ENCODE measurements around the gene DNER. TPM values are rescaled to one million over a fixed set of nuclear protein-coding genes. Genes with fewer than 3 reads are reported as not detected.

The DNER gene
- total and polyA plus RNA-seq, 2 experiments from 2014 or later, result not detected

- TF ChIP-seq CTCF (IDR thresholded peaks at IDR 0.05; ENCODE audit: low read depth, low read length), result no peak
- Histone ChIP-seq H3K27me3 (no peaks in the 10 kb centered on the region), H3K4me1 (ENCODE audit: low read depth) (no peaks in the 10 kb centered on the region), H3K4me3 (no peak overlapping the region), H3K9me3 (ENCODE audit: low read depth) (no peaks in the 10 kb centered on the region), H3K27ac (no peak overlapping the region), H3K36me3 (no peaks in the 10 kb centered on the region)
- DNase-seq (ENCODE audit: low read depth in 1 of 2, low spot score in 1 of 2), result no peak
Measured at GRCh38 chr2:229335330-229335729, 379.0 kb downstream of the DNER start.

- Histone ChIP-seq H3K36me3 (no peaks in the 10 kb centered on the region), H3K4me1 (ENCODE audit: low read depth) (no peaks in the 10 kb centered on the region), H3K27me3 (no peaks in the 10 kb centered on the region), H3K4me3 (no peak overlapping the region), H3K9me3 (ENCODE audit: low read depth) (no peaks in the 10 kb centered on the region), H3K27ac (no peak overlapping the region)
- no peak for TF ChIP-seq CTCF (IDR thresholded peaks at IDR 0.05; ENCODE audit: low read depth, low read length)
- DNase-seq (ENCODE audit: low read depth in 1 of 2, low spot score in 1 of 2), result no peak
Measured at GRCh38 chr2:229330952-229331351, 383.4 kb downstream of the DNER start.

- TF ChIP-seq CTCF (IDR thresholded peaks at IDR 0.05; ENCODE audit: low read depth, low read length), result no peak
- no peaks in the 10 kb centered on the region for H3K27me3 ChIP-seq
- DNase-seq (ENCODE audit: low read depth in 1 of 2, low spot score in 1 of 2), result no peak
- no peaks in the 10 kb centered on the region for H3K4me1 ChIP-seq (ENCODE audit: low read depth)
- H3K9me3 ChIP-seq (ENCODE audit: low read depth), result no peaks in the 10 kb centered on the region
- no peaks in the 10 kb centered on the region for H3K36me3 ChIP-seq
- no peak overlapping the region for H3K4me3 ChIP-seq
- H3K27ac ChIP-seq, result no peak overlapping the region
Measured at GRCh38 chr2:229319558-229319957, 394.8 kb downstream of the DNER start.

GRCh38 chr2:229314117-229314516, 400.2 kb downstream of the DNER start:
- Histone ChIP-seq H3K9me3 (ENCODE audit: low read depth) (no peaks in the 10 kb centered on the region), H3K36me3 (no peaks in the 10 kb centered on the region), H3K27ac (no peak overlapping the region), H3K4me3 (no peak overlapping the region), H3K27me3 (no peaks in the 10 kb centered on the region), H3K4me1 (ENCODE audit: low read depth) (no peaks in the 10 kb centered on the region)
- TF ChIP-seq CTCF (IDR thresholded peaks at IDR 0.05; ENCODE audit: low read depth, low read length), result no peak
- no peak for DNase-seq (ENCODE audit: low read depth in 1 of 2, low spot score in 1 of 2)

- peak in 1 of 2 donors; percentile 84 for DNase-seq (ENCODE audit: low read depth in 1 of 2, low spot score in 1 of 2)
- H3K9me3 ChIP-seq (ENCODE audit: low read depth), result no peaks in the 10 kb centered on the region
Measured at GRCh38 chr2:229313591-229313990, 400.8 kb downstream of the DNER start.

More at GRCh38 chr2:229313591-229313990, 400.8 kb downstream of the DNER start:
- no peaks in the 10 kb centered on the region for H3K4me1 ChIP-seq (ENCODE audit: low read depth)
- no peak overlapping the region for H3K27ac ChIP-seq
- H3K36me3 ChIP-seq, result no peaks in the 10 kb centered on the region
- no peak for TF ChIP-seq CTCF (IDR thresholded peaks at IDR 0.05; ENCODE audit: low read depth, low read length)
- no peak overlapping the region for H3K4me3 ChIP-seq
- no peaks in the 10 kb centered on the region for H3K27me3 ChIP-seq

Other genes starting within 250 kb of the DNER start
- gene TRIP12, start 207.5 kb upstream of the DNER start, total RNA-seq, result 92.6 and 190 TPM in 2 replicates
- gene TRIP12, start 207.5 kb upstream of the DNER start, polyA plus RNA-seq, result 57.5 and 81.8 TPM in 2 replicates
- 2.8 and 5.7 TPM in 2 replicates for gene FBXO36, start 207.9 kb upstream of the DNER start, total RNA-seq
- 4.8 and 10.1 TPM in 2 replicates for gene FBXO36, start 207.9 kb upstream of the DNER start, polyA plus RNA-seq

Data from cardiac muscle cell (in vitro differentiated cells and primary cell).